GM23248 (cell line): Measurements from ENCODE around the gene SULT4A1.

ENCODE experiments used
- EZH2 ChIP-seq: fragments of 200-600 bp; sonication (generic); IDR thresholded peaks from 2 replicates; pipeline ENCODE4 v1.6.1; 2018; ENCODE audit warnings: antibody characterized with exemption, mild to moderate bottlenecking; ENCODE audit not compliant: insufficient read depth, poor library complexity, severe bottlenecking
- EZH2phosphoT487 ChIP-seq: fragments of 200-600 bp; sonication (generic); IDR thresholded peaks from 2 replicates; pipeline ENCODE4 v1.6.1; 2018; ENCODE audit warnings: antibody characterized with exemption, moderate library complexity, mild to moderate bottlenecking, low read depth; ENCODE audit not compliant: insufficient read depth

- TF ChIP-seq EZH2phosphoT487 (no peak), EZH2 (no peak)
Measured at GRCh38 chr22:43838571-43839307, 23.6 kb downstream of the SULT4A1 start.
